ENCODE data around the gene MTHFD2L. TPM values are rescaled to one million over a fixed set of nuclear protein-coding genes. Genes with fewer than 3 reads are reported as not detected.

The MTHFD2L gene
- total and polyA plus RNA-seq, 2 of the 8 experiments (the other 6 are each of a cell fraction or from before 2014, with no cell fraction given) = 5.4 to 15.0 TPM

DNA sequence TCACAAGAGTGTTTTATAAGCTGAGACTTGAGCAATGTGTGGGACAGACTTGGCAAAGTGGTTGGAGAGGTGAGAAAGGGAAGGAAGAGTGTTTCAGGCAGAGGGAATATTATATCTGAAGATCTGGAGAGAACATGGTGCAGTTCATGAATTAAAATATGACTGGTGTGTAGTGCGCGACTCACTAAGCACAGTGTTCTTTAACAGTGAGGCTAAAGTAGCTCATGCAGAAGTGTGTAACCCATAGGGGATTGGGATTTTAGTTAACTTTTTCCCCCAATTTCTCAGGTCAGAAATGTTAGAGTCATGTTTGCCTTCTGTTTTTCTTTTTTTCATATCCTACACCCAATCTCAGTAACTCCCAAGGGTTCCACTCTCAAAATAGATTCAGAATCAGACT lies 9.7 kb downstream of the MTHFD2L start:
- Histone ChIP-seq H2BK5ac (ENCODE audit: low read depth, low read length) (no peak overlapping the region), H3K14ac (ENCODE audit: insufficient read length) (peak overlapping the region; percentile 77), H2AFZ (ENCODE audit: low read length) (no peak overlapping the region), H2BK120ac (replicated peaks; ENCODE audit: low read depth, low read length) (no peak overlapping the region), H3K79me2 (ENCODE audit: control insufficient read depth in 1 of 2, insufficient read depth in 2 of 2, low read length in 2 of 2) (peaks cover 0 to 12% of the 10 kb centered on the region in 2 experiments; a peak in 1 of 4 replicates), H3K18ac (ENCODE audit: extremely low read depth, low read length) (no peak overlapping the region), H4K91ac (replicated peaks; ENCODE audit: insufficient read length, low read length) (no peak overlapping the region), H3K23ac (ENCODE audit: insufficient read length) (no peak overlapping the region), H3K79me1 (ENCODE audit: low read depth, low read length) (no peaks in the 10 kb centered on the region), H2BK12ac (ENCODE audit: low read depth, low read length) (no peak overlapping the region), H3K23me2 (ENCODE audit: low read depth, low read length) (no peaks in the 10 kb centered on the region), H3K4me3 (ENCODE audit: extremely low read depth in 1 of 4, insufficient read depth in 2 of 4, low read depth in 3 of 4, low read length in 4 of 4) (no peak overlapping the region), H3K4me2 (ENCODE audit: insufficient read depth in 1 of 2, low read depth in 2 of 2, low read length in 2 of 2) (no peak overlapping the region), H4K5ac (ENCODE audit: insufficient read length, low read depth, low read length) (no peak overlapping the region), H4K20me1 (replicated peaks in 1 of 2; ENCODE audit: control insufficient read depth in 1 of 2, insufficient read depth in 2 of 2, low read length in 2 of 2) (no peaks in the 10 kb centered on the region), H3K4me1 (replicated peaks in 1 of 4; ENCODE audit: control insufficient read depth in 3 of 4, insufficient read depth in 4 of 4, low read length in 3 of 4) (no peaks in the 10 kb centered on the region), H3K56ac (replicated peaks; ENCODE audit: insufficient read length, low read depth, low read length) (no peak overlapping the region), H4K8ac (ENCODE audit: extremely low read depth, insufficient read depth, low read length) (no peak overlapping the region), H3K36me3 (ENCODE audit: control insufficient read depth in 2 of 4, insufficient read depth in 4 of 4, low read length in 3 of 4) (peaks cover 0 to 3% (median 0%) of the 10 kb centered on the region in 4 experiments; a peak in 1 of 8 replicates), H3K9ac (replicated peaks in 1 of 4; ENCODE audit: extremely low read depth in 1 of 4, low read depth in 3 of 4, low read length in 3 of 4) (no peak overlapping the region), H2BK15ac (ENCODE audit: low read length) (no peak overlapping the region), H2BK20ac (ENCODE audit: low read length) (no peak overlapping the region), H3K27ac (ENCODE audit: low read depth, low read length) (no peak overlapping the region), H3K27me3 (replicated peaks in 1 of 4; ENCODE audit: control insufficient read depth in 3 of 4, extremely low read depth in 1 of 4, insufficient read depth in 3 of 4, low read length in 3 of 4) (no peaks in the 10 kb centered on the region), H2AK5ac (ENCODE audit: low read depth, low read length) (no peak overlapping the region), H3K9me3 (ENCODE audit: insufficient read depth in 2 of 2, low read depth in 1 of 2, low read length in 1 of 2) (no peaks in the 10 kb centered on the region), H3K4ac (replicated peaks; ENCODE audit: insufficient read length, low read depth, low read length) (no peak overlapping the region)
- DNase-seq (ENCODE audit: low read depth in 1 of 2, low spot score in 2 of 2) (no peak), FAIRE-seq (no peak)
- WGBS, 2 experiments (ENCODE audit: extremely low coverage in 1 of 2, insufficient coverage in 1 of 2, insufficient read length in 1 of 2, insufficient replicate concordance in 2 of 2, low coverage in 1 of 2, low lambda C conversion rate in 2 of 2, missing lambda C conversion rate in 1 of 2) = 100% methylated on average over 2 of the region's 2 CpGs; no CpG with 5 or more reads in 1 of the 2 experiments
- CTCF ChIA-PET (ENCODE audit: partially characterized antibody) = interaction anchor here (0.6 to 0.7 kb wide), 3 partner anchors 21 to 826 kb away, joined by 3 read pairs; no protein-coding TSS in a partner anchor
- POLR2A ChIA-PET (ENCODE audit: partially characterized antibody) = interaction anchor here (1.2 to 2.5 kb wide), 3 partner anchors 9 to 15 kb away, joined by 3 to 10 read pairs (median 7); partner anchors contain the start of gene MTHFD2L
- TF ChIP-seq RBBP5 (IDR thresholded peaks at IDR 0.05; ENCODE audit: borderline replicate concordance, low read depth, low read length) (no peak), POLR2A (IDR thresholded peaks at IDR 0.05; ENCODE audit: control extremely low read depth in 1 of 2, low read depth in 2 of 2, low read length in 2 of 2) (0 out of 3 replicates have a peak, but pooled peaks of 1 of the 2 experiments have one; percentile 33), SIX5 (IDR thresholded peaks at IDR 0.05; ENCODE audit: low read depth, low read length) (no peak), POLR2AphosphoS5 (IDR thresholded peaks at IDR 0.05; ENCODE audit: low read depth, low read length) (0 out of 2 replicates have a peak, but pooled peaks have one; percentile 33)

Measured in H1 (cell line).